H1 (cell line): ENCODE data around the gene MYO7B. TPM values are rescaled to one million over a fixed set of nuclear protein-coding genes. Genes with fewer than 3 reads are reported as not detected.

Source experiments
- CTCF ChIA-PET: fragments of 300-600 bp; sonication (Branson Sonifier 250); formaldehyde crosslinking; loops from one replicate; lab custom pipeline; 2021; ENCODE audit not compliant: partially characterized antibody; lab: Charles Lee
- POLR2A ChIA-PET: fragments of 300-600 bp; sonication (Branson Sonifier 250); formaldehyde crosslinking; loops from one replicate; lab custom pipeline; 2021; ENCODE audit warnings: inconsistent platforms; ENCODE audit not compliant: partially characterized antibody; lab: Charles Lee
- DNase-seq, 2 experiments: peaks; one replicate each; pipeline versions ENCODE4 v3.0.0 to v3.0.0-alpha.2; 2010 to 2022; ENCODE audit warnings: low spot score in 2 of 2, low read depth in 1 of 2, mixed read lengths in 1 of 2
- FAIRE-seq: peaks from 2 replicates; lab custom pipeline; 2011; peaks lifted over from hg19 to GRCh38; lab: Jason Lieb, UNC
- H2AFZ ChIP-seq: 2 replicates; pipeline ENCODE4 v1.8.1; 2012; ENCODE audit warnings: low read length, inconsistent platforms
- H2AK5ac ChIP-seq: 2 replicates; pipeline ENCODE4 v1.6.1; 2013; ENCODE audit warnings: low read depth, low read length
- H2BK120ac ChIP-seq: replicated peaks from 2 replicates; pipeline ENCODE3; 2013; ENCODE audit warnings: low read depth, low read length, inconsistent platforms
- H2BK12ac ChIP-seq: 2 replicates; pipeline ENCODE4 v1.6.1; 2013; ENCODE audit warnings: low read depth, low read length
- H2BK15ac ChIP-seq: 2 replicates; pipeline ENCODE4 v1.6.1; 2013; ENCODE audit warnings: low read length
- H2BK20ac ChIP-seq: 2 replicates; pipeline ENCODE4 v1.6.1; 2013; ENCODE audit warnings: low read length
- H2BK5ac ChIP-seq: 2 replicates; pipeline ENCODE4 v1.6.1; 2013; ENCODE audit warnings: low read depth, low read length
- H3K14ac ChIP-seq: 2 replicates; pipeline ENCODE4 v1.6.1; 2013; ENCODE audit warnings: inconsistent platforms; ENCODE audit not compliant: insufficient read length
- H3K18ac ChIP-seq: 2 replicates; pipeline ENCODE4 v1.6.1; 2013; ENCODE audit warnings: low read length; ENCODE audit errors: extremely low read depth
- H3K23ac ChIP-seq: 2 replicates; pipeline ENCODE4 v1.6.1; 2013; ENCODE audit warnings: inconsistent platforms; ENCODE audit not compliant: insufficient read length
- H3K23me2 ChIP-seq: 2 replicates; pipeline ENCODE4 v1.6.1; 2013; ENCODE audit warnings: low read depth, low read length
- H3K27ac ChIP-seq: 2 replicates; pipeline ENCODE4 v1.6.1; 2011; ENCODE audit warnings: low read depth, low read length, inconsistent platforms
- H3K27me3 ChIP-seq, 4 experiments: replicated peaks in 1 of 4; 1 replicate in 1 of 4; 2 replicates in 3 of 4; pipeline versions ENCODE4 v1.6.1 to v1.8.1; 2011 to 2013; ENCODE audit warnings: low read length in 3 of 4, mild to moderate bottlenecking in 3 of 4, inconsistent platforms in 2 of 4, mixed read lengths in 2 of 4, moderate library complexity in 1 of 4; ENCODE audit not compliant: control insufficient read depth in 3 of 4, insufficient read depth in 3 of 4; ENCODE audit errors: extremely low read depth in 1 of 4
- H3K36me3 ChIP-seq, 4 experiments: 2 replicates each; pipeline versions ENCODE4 v1.6.1 to v1.8.1; 2011 to 2013; ENCODE audit warnings: mild to moderate bottlenecking in 4 of 4, low read length in 3 of 4, moderate library complexity in 2 of 4, control low read depth in 1 of 4, inconsistent platforms in 1 of 4; ENCODE audit not compliant: insufficient read depth in 4 of 4, control insufficient read depth in 2 of 4
- H3K4ac ChIP-seq: replicated peaks from 2 replicates; pipeline ENCODE3; 2013; ENCODE audit warnings: low read length, low read depth, mixed read lengths, inconsistent platforms; ENCODE audit not compliant: insufficient read length
- H3K4me1 ChIP-seq, 4 experiments: replicated peaks in 1 of 4; 1 replicate in 1 of 4; 2 replicates in 3 of 4; pipeline versions ENCODE4 v1.6.1 to v1.8.1; 2011 to 2013; ENCODE audit warnings: low read length in 3 of 4, inconsistent platforms in 2 of 4, mixed read lengths in 1 of 4; ENCODE audit not compliant: insufficient read depth in 4 of 4, control insufficient read depth in 3 of 4
- H3K4me2 ChIP-seq, 2 experiments: 2 replicates each; pipeline versions ENCODE4 v1.6.1 to v1.8.1; 2011 to 2013; ENCODE audit warnings: low read depth in 2 of 2, low read length in 2 of 2, control low read depth in 1 of 2, inconsistent platforms in 1 of 2, mild to moderate bottlenecking in 1 of 2; ENCODE audit not compliant: insufficient read depth in 1 of 2
- H3K4me3 ChIP-seq, 4 experiments: fragments of 200-600, 300-600 bp in 1 of 4; sonication (generic), shearing (Covaris generic), sonication (Bioruptor Twin) in 1 of 4; 2 replicates each; pipeline versions ENCODE4 v1.5.1 to v1.8.1; 2011 to 2016; ENCODE audit warnings: low read length in 4 of 4, low read depth in 3 of 4, control low read depth in 2 of 4, inconsistent platforms in 2 of 4, mild to moderate bottlenecking in 2 of 4, mixed read lengths in 1 of 4, moderate library complexity in 1 of 4; ENCODE audit not compliant: insufficient read depth in 2 of 4; ENCODE audit errors: extremely low read depth in 1 of 4
- H3K56ac ChIP-seq: replicated peaks from 2 replicates; pipeline ENCODE3; 2013; ENCODE audit warnings: low read depth, mild to moderate bottlenecking, mixed read lengths, low read length, inconsistent platforms; ENCODE audit not compliant: insufficient read length
- H3K79me1 ChIP-seq: 2 replicates; pipeline ENCODE4 v1.6.1; 2013; ENCODE audit warnings: low read depth, low read length, control low read depth
- H3K79me2 ChIP-seq, 2 experiments: 2 replicates each; pipeline versions ENCODE4 v1.6.1 to v1.8.1; 2012 to 2013; ENCODE audit warnings: low read length in 2 of 2, mild to moderate bottlenecking in 2 of 2, inconsistent platforms in 1 of 2; ENCODE audit not compliant: insufficient read depth in 2 of 2, control insufficient read depth in 1 of 2
- H3K9ac ChIP-seq, 4 experiments: replicated peaks in 1 of 4; 1 replicate in 1 of 4; 2 replicates in 3 of 4; pipeline versions ENCODE4 v1.6.1 to v1.8.1; 2011 to 2013; ENCODE audit warnings: low read depth in 3 of 4, low read length in 3 of 4, control low read depth in 2 of 4, mild to moderate bottlenecking in 2 of 4, moderate library complexity in 2 of 4, inconsistent platforms in 1 of 4; ENCODE audit errors: extremely low read depth in 1 of 4
- H3K9me3 ChIP-seq, 2 experiments: 2 replicates each; pipeline versions ENCODE4 v1.6.1 to v1.8.1; 2012 to 2013; ENCODE audit warnings: mild to moderate bottlenecking in 2 of 2, moderate library complexity in 2 of 2, control low read depth in 1 of 2, inconsistent platforms in 1 of 2, low read depth in 1 of 2, low read length in 1 of 2, mixed read lengths in 1 of 2; ENCODE audit not compliant: insufficient read depth in 2 of 2
- H4K20me1 ChIP-seq, 2 experiments: replicated peaks in 1 of 2; 2 replicates each; pipeline versions ENCODE3 to v1.8.1; 2011 to 2013; ENCODE audit warnings: inconsistent platforms in 2 of 2, low read length in 2 of 2, mild to moderate bottlenecking in 1 of 2; ENCODE audit not compliant: insufficient read depth in 2 of 2, control insufficient read depth in 1 of 2
- H4K5ac ChIP-seq: 2 replicates; pipeline ENCODE4 v1.6.1; 2013; ENCODE audit warnings: low read length, low read depth, mixed read lengths, inconsistent platforms; ENCODE audit not compliant: insufficient read length
- H4K8ac ChIP-seq: 2 replicates; pipeline ENCODE4 v1.8.0; 2013; ENCODE audit warnings: mild to moderate bottlenecking, moderate library complexity, low read length, inconsistent platforms; ENCODE audit not compliant: insufficient read depth; ENCODE audit errors: extremely low read depth
- H4K91ac ChIP-seq: replicated peaks from 2 replicates; pipeline ENCODE3; 2013; ENCODE audit warnings: low read length, mixed read lengths, inconsistent platforms; ENCODE audit not compliant: insufficient read length
- ASH2L ChIP-seq: fragments of 200-600, 300-600 bp; sonication (generic); IDR thresholded peaks from one replicate; pipeline ENCODE4 v1.7.1; 2017; ENCODE audit warnings: low read length
- ATF3 ChIP-seq: IDR thresholded peaks from 2 replicates; pipeline ENCODE4 v1.6.1; 2011; ENCODE audit warnings: low read depth, mild to moderate bottlenecking, low read length; ENCODE audit not compliant: insufficient read depth
- CEBPB ChIP-seq: IDR thresholded peaks from 2 replicates; pipeline ENCODE4 v1.6.1; 2012; ENCODE audit warnings: low read depth, low read length
- JUN ChIP-seq: IDR thresholded peaks from 2 replicates; pipeline ENCODE4 v1.6.1; 2011; ENCODE audit warnings: low read depth, mild to moderate bottlenecking, improper control_type of control experiment, low read length
- KDM1A ChIP-seq: fragments of 200-600, 300-600 bp; sonication (generic); IDR thresholded peaks from 2 replicates; pipeline ENCODE4 v1.7.1; 2016; ENCODE audit warnings: mild to moderate bottlenecking, low read length, borderline replicate concordance
- KDM5A ChIP-seq: fragments of 200-600 bp; IDR thresholded peaks from 2 replicates; pipeline ENCODE4 v1.7.1; 2012; ENCODE audit warnings: mild to moderate bottlenecking, low read length, inconsistent platforms, mixed read lengths
- POU5F1 ChIP-seq: IDR thresholded peaks from 2 replicates; pipeline ENCODE4 v1.6.1; 2011; ENCODE audit warnings: low read depth, mild to moderate bottlenecking, low read length, moderate library complexity
- RAD21 ChIP-seq, 2 experiments: IDR thresholded peaks in 1 of 2; conservative IDR thresholded peaks in 1 of 2; 2 replicates each; pipeline ENCODE4 v1.6.1; 2011; ENCODE audit warnings: low read depth in 2 of 2, low read length in 2 of 2, improper control_type of control experiment in 1 of 2, inconsistent platforms in 1 of 2, mild to moderate bottlenecking in 1 of 2, moderate library complexity in 1 of 2
- RBBP5 ChIP-seq: IDR thresholded peaks from 2 replicates; pipeline ENCODE4 v1.7.1; 2012; ENCODE audit warnings: low read depth, mild to moderate bottlenecking, inconsistent platforms, low read length, moderate library complexity, borderline replicate concordance
- SP2 ChIP-seq: IDR thresholded peaks from 2 replicates; pipeline ENCODE4 v1.6.1; 2012; ENCODE audit warnings: mild to moderate bottlenecking, low read length, inconsistent platforms
- WGBS, 2 experiments: shearing (Covaris generic) in 1 of 2; methylation state at CpG; one replicate each; pipeline versions ENCODE4 v1.1.6 to v1.1.7; 2013 to 2015; ENCODE audit warnings: low lambda C conversion rate in 2 of 2, mixed read lengths in 2 of 2, inconsistent platforms in 1 of 2, low coverage in 1 of 2, missing lambda C conversion rate in 1 of 2; ENCODE audit not compliant: insufficient replicate concordance in 2 of 2, insufficient coverage in 1 of 2, insufficient read length in 1 of 2; ENCODE audit errors: extremely low coverage in 1 of 2, missing lambda C conversion rate in 1 of 2; 5-methylcytosine and 5-hydroxymethylcytosine counted together
- polyA plus RNA-seq, 7 experiments: library from polyadenylated mRNA; depleted of rRNA in 3 of 7; stranded (reverse) in 5 of 7; unstranded in 2 of 7; fragments of >200 nt in 5 of 7; fragments of 200-250 nt in 2 of 7; gene quantifications; 1 replicate in 5 of 7; 2 replicates in 1 of 7; 4 replicates in 1 of 7; pipeline versions ENCODE4 v1.2.1 to v1.2.3, GENCODE V29; 2011 to 2013; ENCODE audit warnings: missing spikeins in 2 of 7, mixed read lengths in 2 of 7
- total RNA-seq: library from RNA; stranded (reverse); fragmentation: NEBNext Ultra II Directional; extraction: Animal tissue kit (Norgen Biotek cat#: 25700); gene quantifications from 2 replicates; pipeline ENCODE4 v1.2.1, GENCODE V29; 2021

Gene MYO7B
- total and polyA plus RNA-seq, 2 of the 8 experiments (the other 6 are each of a cell fraction or from before 2014, with no cell fraction given) = not detected

- no peaks in the 10 kb centered on the region for H4K20me1 ChIP-seq
- H3K14ac ChIP-seq = no peak overlapping the region
- no peaks in the 10 kb centered on the region for H3K36me3 ChIP-seq
- ChIA-PET CTCF (interaction anchor here (0.7 to 6.0 kb wide), 7 partner anchors 13 to 116 kb away, joined by 3 to 40 read pairs (median 3); no protein-coding TSS in a partner anchor), POLR2A (interaction anchor here (1.1 kb wide), 1 partner anchor 20 kb away, joined by 4 read pairs; no protein-coding TSS in a partner anchor)
- H4K5ac ChIP-seq = no peak overlapping the region
- H3K4ac ChIP-seq = no peak overlapping the region
- H2BK12ac ChIP-seq = no peak overlapping the region
- H3K18ac ChIP-seq = no peak overlapping the region
- H3K27me3 ChIP-seq = peaks cover 0 to 7% (median 1%) of the 10 kb centered on the region in 4 experiments; a peak in 3 of 7 replicates
- no peak overlapping the region for H3K4me2 ChIP-seq
- no peaks in the 10 kb centered on the region for H3K79me1 ChIP-seq
- no peak for TF ChIP-seq POU5F1
- no peak for TF ChIP-seq CEBPB
- TF ChIP-seq ASH2L = no peak
- TF ChIP-seq ATF3 = no peak
- TF ChIP-seq KDM1A = no peak
- no peak for TF ChIP-seq KDM5A
- TF ChIP-seq RAD21 (IDR thresholded peaks at IDR 0.05 in 1 of 2, conservative IDR thresholded peaks at IDR 0.05 in 1 of 2; ENCODE audit: low read depth in 2 of 2, low read length in 2 of 2) = no peak
- no peak for TF ChIP-seq RBBP5
- TF ChIP-seq SP2 = no peak
- TF ChIP-seq JUN = no peak
- TF ChIP-seq, all 59 proteins: peak for 0
- Histone ChIP-seq H2BK5ac (no peak overlapping the region), H3K9me3 (no peaks in the 10 kb centered on the region), H2AFZ (no peak overlapping the region), H3K9ac (no peak overlapping the region), H2BK15ac (no peak overlapping the region), H3K79me2 (no peaks in the 10 kb centered on the region), H3K27ac (no peak overlapping the region), H2BK20ac (no peak overlapping the region), H2AK5ac (no peak overlapping the region), H3K4me1 (peaks cover 0 to 8% (median 0%) of the 10 kb centered on the region in 4 experiments; a peak in 2 of 7 replicates), H3K4me3 (no peak overlapping the region), H4K91ac (no peak overlapping the region), H4K8ac (no peak overlapping the region), H3K23me2 (no peaks in the 10 kb centered on the region), H3K56ac (no peak overlapping the region), H2BK120ac (no peak overlapping the region), H3K23ac (no peak overlapping the region)
- FAIRE-seq (no peak), DNase-seq (no peak)
- WGBS, 2 experiments = 85% methylated on average over 6 of the region's 6 CpGs; no CpG with 5 or more reads in 1 of the 2 experiments
Observed at GRCh38 chr2:127681976-127682857, 146.7 kb downstream of the MYO7B start.
